OCI-LY7 (cell line): ENCODE results near the gene WDR36. TPM values are rescaled to one million over a fixed set of nuclear protein-coding genes. Genes with fewer than 3 reads are reported as not detected.

Experiments
- BruUV-seq: library from RNA; stranded (reverse); fragments of 400-500 nt; replicated peaks from 2 replicates; lab custom pipeline; 2021; lab: Mats Ljungman, UMichigan
- CTCF ChIA-PET: fragments of 300-600 bp; sonication (Branson Sonifier 250); formaldehyde crosslinking; loops from one replicate; lab custom pipeline; 2022; ENCODE audit warnings: antibody characterized with exemption; ENCODE audit not compliant: unreplicated experiment; lab: Charles Lee
- POLR2A ChIA-PET: fragments of 300-600 bp; sonication (Branson Sonifier 250); formaldehyde crosslinking; loops from one replicate; lab custom pipeline; 2022; ENCODE audit warnings: antibody characterized with exemption; lab: Charles Lee
- DNase-seq: peaks from one replicate; pipeline ENCODE4 v3.0.0-alpha.2; 2015; ENCODE audit warnings: low spot score
- H2AFZ ChIP-seq: fragments of 200-600 bp; sonication (generic), shearing (Covaris generic); 2 replicates; pipeline ENCODE4 v1.6.1; 2014; ENCODE audit warnings: mild to moderate bottlenecking, antibody characterized with exemption, low read length, moderate library complexity
- H3K27ac ChIP-seq: fragments of 200-600 bp; sonication (generic); 2 replicates; pipeline ENCODE4 v1.5.1; 2014; ENCODE audit warnings: mixed run types, low read depth, mild to moderate bottlenecking, moderate library complexity, low read length, inconsistent platforms; ENCODE audit not compliant: poor library complexity, severe bottlenecking
- H3K36me3 ChIP-seq: fragments of 200-600 bp; sonication (generic); 2 replicates; pipeline ENCODE4 v1.6.1; 2014; ENCODE audit warnings: mild to moderate bottlenecking, antibody characterized with exemption, low read length, moderate library complexity, mixed read lengths; ENCODE audit not compliant: insufficient read depth
- H3K4me1 ChIP-seq: fragments of 200-600 bp; sonication (generic); 2 replicates; pipeline ENCODE4 v1.5.1; 2014; ENCODE audit warnings: mild to moderate bottlenecking, low read length; ENCODE audit not compliant: insufficient read depth, poor library complexity, severe bottlenecking
- H3K4me2 ChIP-seq: fragments of 200-600 bp; sonication (generic); 2 replicates; pipeline ENCODE4 v1.6.1; 2014; ENCODE audit warnings: mild to moderate bottlenecking, low read length
- H3K4me3 ChIP-seq: fragments of 200-600 bp; sonication (generic); 2 replicates; pipeline ENCODE4 v1.5.1; 2014; ENCODE audit warnings: mild to moderate bottlenecking, low read depth, low read length; ENCODE audit not compliant: poor library complexity, severe bottlenecking
- H3K79me2 ChIP-seq: fragments of 200-600 bp; sonication (generic); 2 replicates; pipeline ENCODE4 v1.6.1; 2016; ENCODE audit warnings: low read depth, mild to moderate bottlenecking, low read length, moderate library complexity, mixed read lengths; ENCODE audit not compliant: insufficient read depth
- H3K9me2 ChIP-seq: fragments of 200-600 bp; sonication (generic); 2 replicates; pipeline ENCODE4 v1.6.1; 2016; ENCODE audit warnings: mild to moderate bottlenecking, low read length, mixed read lengths; ENCODE audit not compliant: insufficient read depth
- H3K9me3 ChIP-seq: fragments of 200-600 bp; sonication (generic); 2 replicates; pipeline ENCODE4 v1.6.1; 2014; ENCODE audit warnings: mild to moderate bottlenecking, mixed run types, low read length, mixed read lengths
- H4K20me1 ChIP-seq: fragments of 200-600 bp; sonication (generic); 2 replicates; pipeline ENCODE4 v1.6.1; 2014; ENCODE audit warnings: mild to moderate bottlenecking, antibody characterized with exemption, low read length, moderate library complexity, mixed read lengths; ENCODE audit not compliant: insufficient read depth
- CTCF ChIP-seq: fragments of 200-600 bp; sonication (generic); conservative IDR thresholded peaks from 2 replicates; pipeline ENCODE4 v1.5.1; 2014; ENCODE audit warnings: mild to moderate bottlenecking, antibody characterized with exemption, low read length, moderate library complexity, mixed read lengths
- EZH2phosphoT487 ChIP-seq: fragments of 200-600 bp; sonication (generic); IDR thresholded peaks from 2 replicates; pipeline ENCODE4 v1.6.1; 2018; ENCODE audit warnings: low read depth, borderline replicate concordance, mild to moderate bottlenecking, mixed run types, antibody characterized with exemption, low read length, moderate library complexity, mixed read lengths
- intact Hi-C: fragments of 100-400 bp; cut with micrococcal nuclease; formaldehyde crosslinking; loops from one replicate; pipeline ENCODE4 v1.10.0; 2022; ENCODE audit not compliant: unreplicated experiment
- total RNA-seq, 2 experiments: library from RNA; depleted of rRNA in 1 of 2; stranded (reverse); fragments of >200 nt in 1 of 2; shearing (Covaris generic) in 1 of 2; gene quantifications; 2 replicates each; pipeline ENCODE4 v1.2.3, GENCODE V29; 2014 to 2022

WDR36 gene
- total RNA-seq, 2 experiments from 2014 or later: 46.5 to 49.4 TPM

DNA sequence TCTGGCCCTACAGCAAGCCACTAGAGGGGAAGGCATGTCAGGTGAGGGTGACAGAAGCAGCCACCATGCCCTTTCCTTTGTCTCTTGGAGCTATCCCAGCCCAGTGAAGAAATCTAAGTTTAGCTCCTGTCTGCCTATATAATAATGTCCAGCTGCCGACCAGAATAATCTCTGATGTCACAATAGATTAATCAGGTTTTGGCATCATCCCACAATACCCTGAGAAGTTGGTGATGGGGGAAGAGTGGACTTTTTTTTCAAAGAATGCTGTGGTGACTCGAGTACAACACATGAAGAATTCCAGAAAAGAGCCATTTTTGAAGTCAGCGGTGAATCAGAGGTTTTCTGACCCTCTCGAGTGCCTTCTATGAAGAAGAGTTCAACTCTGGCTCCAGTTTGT, 22.3 kb upstream of the WDR36 start:
- H3K36me3 ChIP-seq: no peaks in the 10 kb centered on the region
- intact Hi-C loops: loop anchor here (10.0 kb wide), 1 partner anchor 315 kb away; no protein-coding TSS in a partner anchor
- no peak overlapping the region for H3K4me3 ChIP-seq
- H3K79me2 ChIP-seq: no peaks in the 10 kb centered on the region
- no peak for TF ChIP-seq CTCF
- TF ChIP-seq EZH2phosphoT487: no peak
- no peak overlapping the region for H3K4me2 ChIP-seq
- DNase-seq: no peak
- no peaks in the 10 kb centered on the region for H3K9me2 ChIP-seq
- H3K27ac ChIP-seq: no peak overlapping the region
- peaks cover 8% of the 10 kb centered on the region for H3K4me1 ChIP-seq
- H2AFZ ChIP-seq: no peak overlapping the region
- CTCF ChIA-PET: no interaction called here
- H3K9me3 ChIP-seq: no peaks in the 10 kb centered on the region
- H4K20me1 ChIP-seq: no peaks in the 10 kb centered on the region
- BruUV-seq: no TSS peak
- POLR2A ChIA-PET: no interaction called here

DNA sequence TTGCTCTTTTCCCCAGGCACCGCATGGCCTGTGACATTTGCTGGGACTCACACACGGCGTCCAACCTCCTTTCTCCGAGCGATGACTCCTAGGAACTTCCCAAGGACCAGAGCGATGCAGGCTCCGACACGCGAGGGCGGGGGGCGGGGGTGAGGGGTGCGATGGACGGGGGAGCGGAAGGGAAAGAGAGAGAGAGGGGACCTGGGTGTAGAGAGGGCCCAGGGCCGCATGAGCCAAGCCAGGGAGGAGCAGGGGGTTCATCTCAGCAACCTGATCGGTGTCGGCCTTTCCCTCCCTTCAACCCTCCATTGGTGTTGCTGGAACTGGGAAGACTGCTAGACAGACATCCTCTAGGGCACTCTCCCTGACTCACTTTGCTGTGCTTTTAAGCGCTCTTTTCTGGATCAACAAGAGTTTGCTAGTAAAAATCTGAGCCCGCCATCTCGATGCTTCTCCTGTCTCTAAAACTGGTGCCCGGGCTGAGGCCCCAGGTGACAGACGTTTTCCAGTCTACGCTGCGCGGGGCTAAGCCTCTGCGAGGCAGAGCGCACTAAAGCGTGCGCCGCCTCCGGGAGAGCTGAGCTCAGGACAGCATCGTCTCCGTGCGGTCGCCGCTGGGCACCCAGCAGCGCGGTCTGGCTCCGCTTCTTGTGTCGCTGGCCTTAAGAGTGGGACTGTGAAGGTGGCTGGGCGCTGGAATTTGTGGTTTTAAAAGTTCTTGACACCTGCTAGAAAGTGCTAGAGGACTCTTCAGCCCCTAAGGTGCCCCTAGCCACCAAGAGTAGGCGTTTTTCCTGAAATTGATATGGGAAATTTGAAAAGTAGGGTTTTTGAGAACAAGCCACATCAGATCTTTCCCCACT, 21.6 kb upstream of the WDR36 start:
- TF ChIP-seq CTCF: no peak
- TF ChIP-seq EZH2phosphoT487: no peak
- Histone ChIP-seq H3K79me2 (no peaks in the 10 kb centered on the region), H3K4me3 (no peak overlapping the region), H3K4me2 (no peak overlapping the region), H4K20me1 (no peaks in the 10 kb centered on the region), H3K4me1 (peaks cover 13% of the 10 kb centered on the region), H3K27ac (no peak overlapping the region), H2AFZ (no peak overlapping the region), H3K9me2 (no peaks in the 10 kb centered on the region), H3K9me3 (no peaks in the 10 kb centered on the region), H3K36me3 (no peaks in the 10 kb centered on the region)
- no peak for DNase-seq
- ChIA-PET POLR2A (no interaction called here), CTCF (no interaction called here)
- BruUV-seq: no TSS peak
- intact Hi-C loops: no loop called here

- H3K4me1 ChIP-seq: peaks cover 17% of the 10 kb centered on the region
- BruUV-seq: no TSS peak
- ChIA-PET CTCF (no interaction called here), POLR2A (interaction anchor here (1.2 kb wide), 1 partner anchor 11 kb away, joined by 4 read pairs; no protein-coding TSS in a partner anchor)
- intact Hi-C loops: no loop called here
- no peak within 1 kb of the TSS for H3K4me2 ChIP-seq
- H3K9me3 ChIP-seq: no peaks in the 10 kb centered on the region
- H3K4me3 ChIP-seq: no peak within 1 kb of the TSS
- H3K79me2 ChIP-seq: no peaks in the 10 kb centered on the region
- H3K27ac ChIP-seq: no peak within 1 kb of the TSS
- TF ChIP-seq EZH2phosphoT487: no peak
- TF ChIP-seq CTCF: no peak
- H2AFZ ChIP-seq: peak within 1 kb of the TSS; percentile 73; the same call in 1 of the 2 replicates
- no peaks in the 10 kb centered on the region for H3K9me2 ChIP-seq
- no peaks in the 10 kb centered on the region for H4K20me1 ChIP-seq
- no peaks in the 10 kb centered on the region for H3K36me3 ChIP-seq
- DNase-seq: no peak
These were observed 20.7 kb upstream of the WDR36 start, which contains the start of gene TSLP for GRCh38 chr5:111071413-111071812. Gene TSLP, plus strand, starts transcription at chr5:111071713. Its CDS starts 178 bp downstream, at chr5:111071891.
